Stimulated activated CD4-positive, alpha-beta T cell treated with anti-CD3 and anti-CD28 coated beads, Interleukin-4, amount 100 ng/mL, for 4 hours (primary cell): ENCODE measurements around the gene ATP4B.
"Not testable (repeated sequence)": the region's sequence is repeated elsewhere in the genome, so short reads cannot be mapped to it uniquely, and the experiment has no call there.

Experiments
- DNase-seq, 2 experiments: peaks; one replicate each; pipeline ENCODE4 v3.0.0-alpha.2; 2020

Gene ATP4B

DNA sequence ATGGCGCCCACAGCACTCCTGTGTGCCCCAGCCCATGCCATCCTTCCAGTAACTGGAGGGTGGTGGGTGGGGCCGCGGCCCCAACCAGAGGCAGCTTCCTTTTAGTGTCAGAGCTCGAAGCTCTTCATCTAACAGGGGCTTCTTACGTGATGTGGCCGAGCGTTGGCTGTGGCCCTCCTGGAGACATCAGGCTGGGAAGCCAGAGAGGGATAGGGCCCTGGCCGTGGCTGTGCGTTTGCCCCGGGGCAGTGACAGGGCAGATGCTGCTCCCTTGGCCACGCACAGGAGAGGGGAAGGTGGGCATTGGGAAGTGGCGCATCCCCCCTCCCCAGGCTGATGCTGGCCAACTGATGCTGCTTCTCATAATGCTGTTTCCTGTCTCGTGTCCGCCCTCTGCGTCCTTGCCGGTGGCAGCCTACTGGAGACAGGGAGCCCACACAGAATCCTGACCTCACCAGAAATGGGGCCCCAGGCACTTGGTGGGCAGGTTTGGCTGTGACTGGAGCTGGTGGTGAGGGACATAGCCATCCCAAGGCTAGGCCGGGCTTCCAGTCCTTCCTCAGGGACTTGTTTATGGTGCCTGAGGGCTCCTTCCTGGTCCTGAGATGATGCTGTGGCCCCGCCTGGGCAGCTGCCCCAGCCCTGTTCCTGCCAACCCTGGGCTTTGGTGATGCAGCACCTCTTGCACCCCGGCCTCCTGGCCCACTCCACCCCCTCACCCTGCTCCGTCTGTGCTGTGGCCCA is 34.3 kb downstream of the ATP4B start:
- no peak for DNase-seq

GRCh38 chr13:113622791-113623490 is 35.1 kb downstream of the ATP4B start:
- DNase-seq = no peak

DNA sequence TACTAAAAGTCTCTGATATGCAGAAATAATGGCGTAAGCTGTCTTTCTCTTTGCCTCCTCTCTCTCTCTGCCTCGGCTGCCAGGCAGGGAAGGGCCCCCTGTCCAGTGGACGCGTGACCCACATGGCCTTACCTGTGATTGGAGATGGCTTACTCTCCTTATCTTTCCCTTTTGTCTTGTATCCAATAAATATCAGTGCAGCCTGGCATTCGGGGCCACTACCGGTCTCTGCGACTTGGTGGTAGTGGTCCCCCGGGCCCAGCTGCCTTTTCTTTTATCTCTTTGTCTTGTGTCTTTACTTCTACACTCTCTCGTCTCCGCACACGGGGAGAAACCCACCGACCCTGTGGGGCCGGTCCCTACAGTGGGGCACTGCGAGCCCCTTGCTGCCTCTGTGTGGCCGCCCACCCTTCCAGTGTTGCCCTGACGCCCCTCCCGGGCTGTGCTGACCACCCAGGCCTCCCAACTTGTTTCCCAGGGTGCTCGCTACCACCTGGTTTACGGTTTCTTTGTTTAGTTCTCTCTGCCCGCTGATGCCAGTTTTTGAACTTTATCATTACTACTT is 35.9 kb downstream of the ATP4B start:
- DNase-seq = not testable (repeated sequence)

- DNase-seq = not testable (repeated sequence)
These were observed 36.5 kb downstream of the ATP4B start for GRCh38 chr13:113621498-113621897.

GRCh38 chr13:113621046-113621445 is 37.0 kb downstream of the ATP4B start:
- DNase-seq = no peak

- no peak for DNase-seq
These were observed 37.8 kb downstream of the ATP4B start for GRCh38 chr13:113620036-113620796.

DNA sequence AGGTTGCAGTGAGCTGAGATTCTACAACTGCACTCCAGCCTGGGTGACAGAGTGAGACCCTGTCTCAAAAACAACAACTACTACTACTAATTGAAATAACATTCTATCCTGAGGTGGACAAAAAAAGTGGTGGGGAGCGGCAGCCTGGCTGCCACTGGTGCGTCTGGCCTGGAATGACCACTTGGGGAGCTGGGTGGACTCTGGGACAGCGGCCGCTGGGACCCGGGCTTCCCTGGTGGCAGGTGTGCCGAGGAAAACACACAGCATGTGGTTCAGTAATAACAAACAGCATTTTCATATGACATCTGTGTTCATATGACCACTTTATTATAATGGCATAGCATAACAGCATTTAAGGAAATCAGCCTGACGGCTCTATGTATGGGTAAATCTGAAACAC is 39.5 kb downstream of the ATP4B start:
- DNase-seq = no peak

DNA sequence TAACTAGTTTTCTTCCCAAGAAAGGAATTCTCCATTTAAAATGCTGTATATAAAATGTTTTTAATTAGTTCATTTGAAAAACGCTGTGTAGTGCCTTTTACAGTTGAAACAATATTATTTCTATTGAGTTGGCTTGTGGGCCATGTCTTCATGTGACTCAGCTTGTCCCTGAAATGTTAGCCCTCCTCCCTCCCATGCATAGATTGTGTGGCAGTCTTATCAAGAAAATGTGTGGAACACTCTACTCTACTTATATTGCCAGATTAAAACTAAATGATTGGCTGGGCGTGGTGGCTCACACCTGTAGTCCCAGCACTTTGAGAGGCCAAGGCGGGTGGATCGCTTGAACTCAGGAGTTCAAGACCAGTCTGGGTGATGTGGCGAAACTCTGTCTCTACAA is 40.0 kb downstream of the ATP4B start:
- DNase-seq = no peak

GRCh38 chr13:113616991-113617749 is 40.8 kb downstream of the ATP4B start:
- no peak for DNase-seq

GRCh38 chr13:113616281-113616906 is 41.6 kb downstream of the ATP4B start:
- DNase-seq = no peak

GRCh38 chr13:113613789-113614379 is 44.1 kb downstream of the ATP4B start:
- no peak for DNase-seq

DNA sequence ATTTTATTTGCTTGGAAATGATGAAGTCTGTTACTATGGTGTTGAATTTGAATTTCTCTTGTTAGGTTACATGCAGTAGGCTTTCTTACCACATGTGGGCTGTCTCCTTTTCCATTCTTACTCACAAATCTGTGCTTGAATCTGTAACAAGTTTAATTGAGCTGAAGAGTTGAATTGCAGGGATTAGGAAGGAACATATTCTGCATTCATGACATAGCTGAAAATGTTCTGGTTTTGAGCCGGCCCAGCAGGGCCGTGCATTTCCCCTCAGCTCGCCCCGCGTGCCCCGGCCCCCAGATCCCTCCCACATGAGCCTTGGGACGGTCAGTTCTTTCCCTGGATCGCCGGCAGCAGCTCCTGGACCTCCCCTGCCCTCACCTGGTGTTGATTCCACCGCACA is 45.4 kb downstream of the ATP4B start:
- DNase-seq = no peak

- no peak for DNase-seq
These were observed 46.0 kb downstream of the ATP4B start for GRCh38 chr13:113611996-113612395.

DNA sequence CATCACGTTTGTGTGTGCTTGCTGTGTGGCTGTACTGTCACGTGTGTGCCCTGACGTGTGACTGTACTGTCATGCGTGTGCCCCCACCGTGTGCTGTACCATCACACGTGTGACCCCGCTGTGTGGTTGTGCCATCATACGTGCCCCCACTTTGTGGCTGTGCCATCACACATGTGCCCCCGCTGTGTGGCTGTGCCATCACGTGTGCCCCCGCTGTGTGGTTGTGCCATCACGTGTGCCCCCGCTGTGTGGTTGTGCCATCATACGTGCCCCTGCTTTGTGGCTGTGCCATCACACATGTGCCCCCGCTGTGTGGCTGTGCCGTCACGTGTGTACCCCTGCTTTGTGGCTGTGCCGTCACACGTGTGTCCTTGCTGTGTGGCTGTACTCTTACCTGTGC is 47.7 kb downstream of the ATP4B start:
- DNase-seq = no peak

DNA sequence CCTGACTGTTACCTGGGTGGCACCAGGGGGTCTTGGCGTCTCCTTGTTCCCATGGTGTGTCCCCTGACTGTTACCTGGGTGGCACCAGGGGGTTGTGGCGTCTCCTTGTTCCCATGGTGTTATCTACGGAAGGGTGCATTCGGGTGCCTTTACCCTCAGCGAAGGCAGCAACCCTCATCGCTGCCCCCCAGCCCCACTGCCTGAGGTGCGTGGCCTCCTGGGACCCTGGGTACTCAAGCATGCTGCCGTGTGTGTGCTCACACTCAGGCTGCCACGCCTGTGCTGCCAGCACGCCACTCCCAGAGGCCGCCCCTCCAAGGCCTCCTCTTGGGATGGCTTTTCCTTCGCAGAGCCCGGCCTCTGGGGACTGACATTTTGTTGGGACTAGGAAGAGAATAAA is 48.4 kb downstream of the ATP4B start:
- no peak for DNase-seq

DNA sequence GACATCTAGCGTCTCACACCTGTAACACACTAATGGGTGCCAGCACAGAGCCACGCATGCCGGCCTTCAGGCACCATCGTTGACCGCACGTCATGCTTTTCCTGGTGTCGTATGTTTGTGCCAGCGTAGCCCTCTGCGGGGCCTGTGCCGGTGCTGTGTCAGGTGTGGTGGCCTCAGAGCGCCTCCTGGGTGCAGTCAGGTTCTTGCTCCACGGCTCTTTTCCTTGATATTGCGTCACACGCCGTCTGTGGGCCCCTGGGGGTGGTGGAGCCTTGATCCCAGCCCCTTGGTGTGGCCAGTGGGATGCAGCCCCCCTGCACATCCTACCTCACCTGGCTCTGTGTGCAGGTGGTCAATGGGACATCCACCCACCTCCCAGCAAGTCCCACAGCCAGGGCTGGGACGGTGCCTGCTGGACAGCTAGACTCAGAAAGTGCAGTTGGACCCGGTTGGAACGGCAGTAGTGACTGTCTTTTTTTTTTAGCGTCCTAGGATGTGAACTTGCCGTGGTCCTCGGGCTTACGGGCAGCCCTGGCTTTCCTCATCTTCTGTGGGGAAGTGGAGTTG is 48.9 kb downstream of the ATP4B start:
- no peak for DNase-seq

DNA sequence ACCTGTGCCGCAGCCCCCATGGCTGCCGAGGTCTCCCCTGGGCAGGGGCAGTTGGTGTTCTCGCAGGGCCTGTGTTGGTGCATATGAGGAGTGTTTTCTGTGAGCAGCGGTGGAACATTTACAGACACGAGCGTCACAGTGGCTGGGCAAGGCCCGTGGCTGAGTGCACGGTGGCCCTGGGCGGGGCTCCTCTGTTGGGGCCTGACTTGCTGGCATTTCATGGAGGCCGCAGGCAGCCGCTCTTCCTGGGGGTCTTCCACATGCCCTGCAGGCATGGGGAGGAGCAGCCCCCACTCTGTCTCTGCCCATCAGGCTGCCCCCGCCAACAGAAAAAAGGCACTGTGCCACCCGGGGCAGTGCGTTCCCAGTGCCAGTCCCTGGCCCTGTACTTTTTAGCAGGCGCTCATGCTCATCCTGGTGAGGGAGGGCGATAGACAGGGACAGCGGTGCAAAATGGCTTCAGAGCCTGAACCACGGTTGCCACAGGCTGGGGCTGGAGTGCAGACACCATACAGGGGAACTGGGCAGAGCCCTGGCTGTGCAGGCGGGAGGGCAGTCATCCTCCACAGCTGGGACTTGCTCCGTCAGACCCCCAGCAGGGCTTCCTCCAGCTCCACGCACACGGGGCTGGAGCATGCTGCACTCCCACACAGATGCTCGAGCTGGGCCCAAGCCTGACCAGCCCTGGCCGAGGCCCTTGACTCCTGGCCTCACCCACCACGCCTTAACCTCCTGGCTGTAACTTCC is 49.9 kb downstream of the ATP4B start:
- DNase-seq = no peak

GRCh38 chr13:113607056-113607888 is 50.7 kb downstream of the ATP4B start:
- no peak for DNase-seq

GRCh38 chr13:113605866-113606438 is 52.0 kb downstream of the ATP4B start:
- DNase-seq = no peak
